Measurements from ENCODE around the gene KIAA0319L.

Gene KIAA0319L

GRCh38 chr1:35441926-35442579, 115.2 kb downstream of the KIAA0319L start:
- no peak for DNase-seq

- DNase-seq: no peak
Observed at GRCh38 chr1:35439626-35440025, 117.6 kb downstream of the KIAA0319L start.

- no peak for DNase-seq
Observed at GRCh38 chr1:35437200-35437599, 120.0 kb downstream of the KIAA0319L start.

- no peak for DNase-seq
Observed at GRCh38 chr1:35436078-35436477, 121.1 kb downstream of the KIAA0319L start.

- DNase-seq: no peak
Observed at GRCh38 chr1:35434703-35435102, 122.5 kb downstream of the KIAA0319L start.

GRCh38 chr1:35433714-35434113, 123.5 kb downstream of the KIAA0319L start:
- DNase-seq: no peak

GRCh38 chr1:35432231-35432630, 125.0 kb downstream of the KIAA0319L start:
- DNase-seq: no peak

GRCh38 chr1:35431173-35431599, 126.0 kb downstream of the KIAA0319L start:
- no peak for DNase-seq

GRCh38 chr1:35430762-35431161, 126.4 kb downstream of the KIAA0319L start:
- no peak for DNase-seq

- no peak for DNase-seq
Observed at GRCh38 chr1:35428360-35428759, 128.8 kb downstream of the KIAA0319L start.

GRCh38 chr1:35426097-35426586, 131.1 kb downstream of the KIAA0319L start:
- no peak for DNase-seq

- DNase-seq: no peak
Observed at GRCh38 chr1:35408925-35409324, 148.3 kb downstream of the KIAA0319L start.

- DNase-seq: no peak
Observed at GRCh38 chr1:35407743-35408142, 149.5 kb downstream of the KIAA0319L start.

- no peak for DNase-seq
Observed at GRCh38 chr1:35406103-35406502, 151.1 kb downstream of the KIAA0319L start.

GRCh38 chr1:35401049-35401448, 156.2 kb downstream of the KIAA0319L start:
- DNase-seq: no peak

GRCh38 chr1:35398739-35399138, 158.5 kb downstream of the KIAA0319L start:
- DNase-seq: no peak

- no peak for DNase-seq
Observed at GRCh38 chr1:35394386-35394785, 162.8 kb downstream of the KIAA0319L start.

- no peak for DNase-seq
Observed at GRCh38 chr1:35390600-35391494, 166.4 kb downstream of the KIAA0319L start.

- no peak for DNase-seq
Observed at GRCh38 chr1:35386959-35387358, 170.2 kb downstream of the KIAA0319L start.

- DNase-seq: no peak
Observed at GRCh38 chr1:35386290-35386689, 170.9 kb downstream of the KIAA0319L start.

All from NCI-H82 (cell line).